Keratinocyte (primary cell): Measurements from ENCODE around the gene FAM3C.

ENCODE experiments used
- EZH2 ChIP-seq: IDR thresholded peaks from one replicate; pipeline ENCODE4 v1.6.1; 2012; ENCODE audit warnings: inconsistent platforms, mild to moderate bottlenecking, low read length, moderate library complexity
- TF ChIP-seq, protein P1 (sequence below), 3 experiments: IDR thresholded peaks in 1 of 3; conservative IDR thresholded peaks in 1 of 3; optimal IDR thresholded peaks in 1 of 3; 2 replicates in 2 of 3; 3 replicates in 1 of 3; pipeline versions ENCODE3 to v1.5.1; 2011; ENCODE audit warnings: low read length in 3 of 3, mild to moderate bottlenecking in 3 of 3, moderate library complexity in 2 of 3, control low read depth in 1 of 3, inconsistent platforms in 1 of 3; ENCODE audit not compliant: insufficient read depth in 2 of 3; ENCODE audit errors: extremely low read depth in 1 of 3

DNA sequence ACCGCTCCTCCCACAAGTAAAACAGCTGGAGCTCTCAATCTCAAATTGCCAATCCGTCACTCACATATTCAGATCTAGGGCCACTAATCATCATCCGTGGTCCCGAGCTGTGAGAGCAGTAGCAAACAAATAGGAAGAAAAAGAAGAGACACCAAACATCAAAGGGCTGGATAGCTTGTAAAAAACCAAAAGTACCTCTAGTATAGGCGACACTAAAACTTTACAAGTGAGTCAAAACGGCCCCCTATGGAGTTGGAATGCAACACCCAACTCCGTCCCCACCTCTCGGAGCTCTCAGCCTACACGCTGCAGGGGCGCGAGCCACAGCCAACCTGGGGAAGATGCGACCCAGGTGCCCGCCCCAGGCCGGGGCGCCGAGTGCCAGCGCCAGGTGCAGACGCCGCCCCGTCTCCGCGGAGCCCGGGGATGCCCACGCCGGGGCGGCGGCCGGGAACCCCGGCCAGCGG, 581 bp downstream of the FAM3C start:
- TF ChIP-seq, protein P1, sequence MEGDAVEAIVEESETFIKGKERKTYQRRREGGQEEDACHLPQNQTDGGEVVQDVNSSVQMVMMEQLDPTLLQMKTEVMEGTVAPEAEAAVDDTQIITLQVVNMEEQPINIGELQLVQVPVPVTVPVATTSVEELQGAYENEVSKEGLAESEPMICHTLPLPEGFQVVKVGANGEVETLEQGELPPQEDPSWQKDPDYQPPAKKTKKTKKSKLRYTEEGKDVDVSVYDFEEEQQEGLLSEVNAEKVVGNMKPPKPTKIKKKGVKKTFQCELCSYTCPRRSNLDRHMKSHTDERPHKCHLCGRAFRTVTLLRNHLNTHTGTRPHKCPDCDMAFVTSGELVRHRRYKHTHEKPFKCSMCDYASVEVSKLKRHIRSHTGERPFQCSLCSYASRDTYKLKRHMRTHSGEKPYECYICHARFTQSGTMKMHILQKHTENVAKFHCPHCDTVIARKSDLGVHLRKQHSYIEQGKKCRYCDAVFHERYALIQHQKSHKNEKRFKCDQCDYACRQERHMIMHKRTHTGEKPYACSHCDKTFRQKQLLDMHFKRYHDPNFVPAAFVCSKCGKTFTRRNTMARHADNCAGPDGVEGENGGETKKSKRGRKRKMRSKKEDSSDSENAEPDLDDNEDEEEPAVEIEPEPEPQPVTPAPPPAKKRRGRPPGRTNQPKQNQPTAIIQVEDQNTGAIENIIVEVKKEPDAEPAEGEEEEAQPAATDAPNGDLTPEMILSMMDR (optimal IDR thresholded peaks at IDR 0.05 in 1 of 3, IDR thresholded peaks at IDR 0.05 in 1 of 3, conservative IDR thresholded peaks at IDR 0.05 in 1 of 3; ENCODE audit: extremely low read depth in 1 of 3, insufficient read depth in 2 of 3, low read length in 3 of 3), result no peak
- TF ChIP-seq EZH2, result no peak
